GM12878 (cell line): ENCODE measurements around the gene FBN2.

Experiments used
- CHD1 ChIP-seq: IDR thresholded peaks from 2 replicates; pipeline ENCODE4 v1.6.1; 2012; ENCODE audit warnings: low read depth, low read length, improper control_type of control experiment
- SMC3 ChIP-seq: IDR thresholded peaks from 2 replicates; pipeline ENCODE4 v1.6.1; 2011; ENCODE audit warnings: low read length, improper control_type of control experiment, borderline replicate concordance

- TF ChIP-seq CHD1 = no peak
- no peak for TF ChIP-seq SMC3
Observed at GRCh38 chr5:128494516-128494915, 43.5 kb downstream of the FBN2 start.
